ENCODE results near the gene ANKRD33. TPM values are rescaled to one million over a fixed set of nuclear protein-coding genes. Genes with fewer than 3 reads are reported as not detected.

ANKRD33 gene
- total and polyA plus RNA-seq, 2 experiments from 2014 or later: not detected

DNA sequence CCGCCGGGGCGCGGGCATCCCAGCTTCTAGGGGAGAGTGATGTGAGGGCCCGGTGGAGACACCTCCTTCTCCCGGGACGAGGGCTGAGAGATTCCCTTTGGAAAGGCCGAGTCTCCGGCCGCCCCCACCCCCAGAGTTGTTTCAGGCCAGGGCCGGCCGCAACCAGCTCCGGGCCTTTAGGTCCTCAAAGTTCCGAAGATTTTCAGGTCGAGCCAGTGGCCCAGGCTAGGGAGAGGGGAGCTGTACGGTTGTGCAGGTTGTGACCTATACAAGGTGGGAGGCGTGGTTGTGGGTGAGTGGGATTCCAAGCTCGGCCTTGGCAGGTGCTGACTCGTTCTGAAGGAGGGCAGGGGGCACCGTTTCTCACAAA, 18.4 kb upstream of the ANKRD33 start:
- H2AFZ ChIP-seq: peak overlapping the region; percentile 90
- H3K9ac ChIP-seq: peak overlapping the region; percentile 36; the same call in 1 of the 2 replicates
- H3K9me3 ChIP-seq (ENCODE audit: low read depth): no peaks in the 10 kb centered on the region
- no peaks in the 10 kb centered on the region for H3K36me3 ChIP-seq (ENCODE audit: low read depth)
- no peaks in the 10 kb centered on the region for H4K20me1 ChIP-seq (ENCODE audit: insufficient read depth)
- peak overlapping the region; percentile 66 for H3K4me3 ChIP-seq
- no peaks in the 10 kb centered on the region for H3K79me2 ChIP-seq (ENCODE audit: insufficient read depth)
- peak overlapping the region; percentile 86 for H3K4me2 ChIP-seq (ENCODE audit: unreplicated experiment)
- in situ Hi-C loops (cut with MboI): no loop called here
- H3K9me2 ChIP-seq (ENCODE audit: insufficient read depth): no peaks in the 10 kb centered on the region
- H3K27me3 ChIP-seq (replicated peaks; ENCODE audit: insufficient read depth): 0 out of 2 replicates have a peak, but pooled peaks cover 10% of the 10 kb centered on the region
- H3F3A ChIP-seq (ENCODE audit: insufficient read depth): 0 out of 2 replicates have a peak, but pooled peaks cover 4% of the 10 kb centered on the region
- H3K27ac ChIP-seq: no peak overlapping the region
- no peaks in the 10 kb centered on the region; the same call in 1 of the 2 replicates for H3K4me1 ChIP-seq (ENCODE audit: insufficient read depth)
- no peak for DNase-seq
- TF ChIP-seq EZH2phosphoT487 (IDR thresholded peaks at IDR 0.05; ENCODE audit: insufficient read depth, low read depth) (no peak), EZH2 (IDR thresholded peaks at IDR 0.05; ENCODE audit: insufficient read depth, poor library complexity, severe bottlenecking) (no peak)
- 42 to 46% methylated on average over 14 to 19 of the region's 20 CpGs for WGBS, 2 experiments (ENCODE audit: low coverage in 1 of 2, low lambda C conversion rate in 2 of 2, missing lambda C conversion rate in 2 of 2)

DNA sequence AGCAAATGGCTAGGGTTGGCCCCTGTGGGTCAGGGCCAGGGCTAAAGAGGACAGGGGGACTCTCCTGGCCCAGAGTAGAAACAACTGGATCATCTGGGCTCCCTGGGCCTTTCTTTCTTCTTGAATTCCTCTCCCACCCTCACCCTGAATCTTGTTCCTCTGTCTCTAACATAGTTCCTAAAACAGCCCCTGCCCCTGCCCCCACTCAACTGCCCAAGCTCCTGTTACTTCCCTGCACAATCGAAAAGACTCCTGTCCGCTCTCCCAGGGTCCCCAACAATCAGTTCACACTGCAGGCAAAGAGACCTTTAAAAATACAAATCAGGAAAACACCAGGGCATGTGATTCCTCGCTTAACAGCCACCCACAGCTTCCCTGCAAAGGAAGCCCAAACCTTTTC, 18.0 kb upstream of the ANKRD33 start:
- H3K9me3 ChIP-seq (ENCODE audit: low read depth): no peaks in the 10 kb centered on the region
- no peak for DNase-seq
- no peaks in the 10 kb centered on the region for H3K79me2 ChIP-seq (ENCODE audit: insufficient read depth)
- no peaks in the 10 kb centered on the region for H4K20me1 ChIP-seq (ENCODE audit: insufficient read depth)
- H3K27ac ChIP-seq: no peak overlapping the region
- WGBS, 2 experiments (ENCODE audit: low coverage in 1 of 2, low lambda C conversion rate in 2 of 2, missing lambda C conversion rate in 2 of 2): 90 to 91% methylated on average over 3 of the region's 3 CpGs
- no peak overlapping the region for H2AFZ ChIP-seq
- 0 out of 2 replicates have a peak, but pooled peaks cover 10% of the 10 kb centered on the region for H3K27me3 ChIP-seq (replicated peaks; ENCODE audit: insufficient read depth)
- H3K9me2 ChIP-seq (ENCODE audit: insufficient read depth): no peaks in the 10 kb centered on the region
- in situ Hi-C loops (cut with MboI): no loop called here
- TF ChIP-seq EZH2phosphoT487 (IDR thresholded peaks at IDR 0.05; ENCODE audit: insufficient read depth, low read depth): no peak
- TF ChIP-seq EZH2 (IDR thresholded peaks at IDR 0.05; ENCODE audit: insufficient read depth, poor library complexity, severe bottlenecking): no peak
- H3K36me3 ChIP-seq (ENCODE audit: low read depth): no peaks in the 10 kb centered on the region
- H3K4me1 ChIP-seq (ENCODE audit: insufficient read depth): no peaks in the 10 kb centered on the region; the same call in 1 of the 2 replicates
- H3K4me2 ChIP-seq (ENCODE audit: unreplicated experiment): no peak overlapping the region
- H3K4me3 ChIP-seq: no peak overlapping the region
- H3F3A ChIP-seq (ENCODE audit: insufficient read depth): 0 out of 2 replicates have a peak, but pooled peaks cover 4% of the 10 kb centered on the region
- H3K9ac ChIP-seq: no peak overlapping the region

GRCh38 chr12:51870504-51870903, 17.4 kb upstream of the ANKRD33 start:
- H3K9me3 ChIP-seq (ENCODE audit: low read depth): no peaks in the 10 kb centered on the region
- 78 to 80% methylated on average over 4 of the region's 4 CpGs for WGBS, 2 experiments (ENCODE audit: low coverage in 1 of 2, low lambda C conversion rate in 2 of 2, missing lambda C conversion rate in 2 of 2)

DNA sequence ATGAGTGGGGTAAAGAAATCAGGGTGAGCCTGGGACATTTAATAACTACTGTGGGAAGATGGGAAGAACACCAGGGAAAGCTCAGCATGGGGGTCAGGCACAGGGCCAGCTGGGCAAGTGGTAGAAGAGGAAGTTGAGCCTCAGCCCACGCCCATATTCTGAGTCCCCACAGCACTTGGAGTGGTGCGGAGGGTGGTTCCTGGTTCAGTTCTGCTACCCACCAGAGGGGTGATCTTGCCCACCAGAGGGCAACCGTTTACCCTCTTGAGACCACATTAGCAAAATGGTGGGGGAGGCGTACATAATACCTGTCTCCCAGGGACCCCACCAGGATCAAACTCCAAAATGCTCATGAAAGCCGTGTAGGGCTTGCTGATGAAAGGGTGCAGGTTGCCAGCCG, 16.8 kb upstream of the ANKRD33 start:
- Histone ChIP-seq H3K36me3 (ENCODE audit: low read depth) (no peaks in the 10 kb centered on the region), H3K4me3 (no peak overlapping the region), H4K20me1 (ENCODE audit: insufficient read depth) (no peaks in the 10 kb centered on the region), H3K9me3 (ENCODE audit: low read depth) (no peaks in the 10 kb centered on the region), H3K9ac (no peak overlapping the region), H3K27me3 (replicated peaks; ENCODE audit: insufficient read depth) (0 out of 2 replicates have a peak, but pooled peaks cover 10% of the 10 kb centered on the region), H2AFZ (no peak overlapping the region), H3K4me2 (ENCODE audit: unreplicated experiment) (no peak overlapping the region), H3K27ac (no peak overlapping the region), H3K9me2 (ENCODE audit: insufficient read depth) (no peaks in the 10 kb centered on the region), H3K4me1 (ENCODE audit: insufficient read depth) (no peaks in the 10 kb centered on the region; the same call in 1 of the 2 replicates), H3K79me2 (ENCODE audit: insufficient read depth) (no peaks in the 10 kb centered on the region), H3F3A (ENCODE audit: insufficient read depth) (0 out of 2 replicates have a peak, but pooled peaks cover 4% of the 10 kb centered on the region)
- DNase-seq: no peak
- in situ Hi-C loops (cut with MboI): no loop called here
- WGBS, 2 experiments (ENCODE audit: low coverage in 1 of 2, low lambda C conversion rate in 2 of 2, missing lambda C conversion rate in 2 of 2): 82 to 86% methylated on average over 6 of the region's 6 CpGs
- TF ChIP-seq EZH2 (IDR thresholded peaks at IDR 0.05; ENCODE audit: insufficient read depth, poor library complexity, severe bottlenecking) (no peak), EZH2phosphoT487 (IDR thresholded peaks at IDR 0.05; ENCODE audit: insufficient read depth, low read depth) (no peak)

More at GRCh38 chr12:51870504-51870903, 17.4 kb upstream of the ANKRD33 start:
- Histone ChIP-seq H3K4me3 (no peak overlapping the region), H2AFZ (no peak overlapping the region), H3K9ac (no peak overlapping the region), H4K20me1 (ENCODE audit: insufficient read depth) (no peaks in the 10 kb centered on the region), H3K79me2 (ENCODE audit: insufficient read depth) (no peaks in the 10 kb centered on the region), H3K4me2 (ENCODE audit: unreplicated experiment) (no peak overlapping the region), H3K4me1 (ENCODE audit: insufficient read depth) (no peaks in the 10 kb centered on the region; the same call in 1 of the 2 replicates), H3F3A (ENCODE audit: insufficient read depth) (0 out of 2 replicates have a peak, but pooled peaks cover 4% of the 10 kb centered on the region), H3K36me3 (ENCODE audit: low read depth) (no peaks in the 10 kb centered on the region), H3K27me3 (replicated peaks; ENCODE audit: insufficient read depth) (0 out of 2 replicates have a peak, but pooled peaks cover 10% of the 10 kb centered on the region), H3K9me2 (ENCODE audit: insufficient read depth) (no peaks in the 10 kb centered on the region), H3K27ac (no peak overlapping the region)
- in situ Hi-C loops (cut with MboI): no loop called here
- DNase-seq: no peak
- no peak for TF ChIP-seq EZH2phosphoT487 (IDR thresholded peaks at IDR 0.05; ENCODE audit: insufficient read depth, low read depth)
- no peak for TF ChIP-seq EZH2 (IDR thresholded peaks at IDR 0.05; ENCODE audit: insufficient read depth, poor library complexity, severe bottlenecking)

Data from GM23248 (cell line).